Stimulated activated CD4-positive, alpha-beta T cell treated with anti-CD3 and anti-CD28 coated beads, Interleukin-2, amount 100 ng/mL, for 4 hours (primary cell): ENCODE results near the gene NR2E3.

Experiments used
- DNase-seq: peaks from one replicate; pipeline ENCODE4 v3.0.0-alpha.2; 2020; ENCODE audit warnings: low read depth

The NR2E3 gene

DNA sequence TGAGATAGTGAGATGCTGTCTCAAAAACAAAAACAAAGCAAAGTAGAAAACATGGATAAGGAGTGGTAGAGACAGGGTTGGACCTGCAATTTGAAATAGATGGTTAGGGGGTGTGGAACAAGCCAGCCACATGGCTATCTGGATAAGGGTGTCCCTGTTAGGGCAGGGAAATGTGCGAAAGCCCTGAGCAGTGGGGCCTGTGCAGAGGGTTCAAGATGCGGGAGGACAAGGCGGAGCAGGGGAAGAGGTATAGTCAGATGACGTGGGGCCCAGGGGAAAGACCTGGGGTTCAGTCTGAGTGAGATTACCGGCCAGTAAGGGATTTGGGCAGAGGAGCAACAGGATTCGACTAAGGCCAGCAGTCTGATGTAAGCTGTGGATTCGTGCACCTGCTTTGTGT lies 18.4 kb upstream of the NR2E3 start:
- no peak for DNase-seq

DNA sequence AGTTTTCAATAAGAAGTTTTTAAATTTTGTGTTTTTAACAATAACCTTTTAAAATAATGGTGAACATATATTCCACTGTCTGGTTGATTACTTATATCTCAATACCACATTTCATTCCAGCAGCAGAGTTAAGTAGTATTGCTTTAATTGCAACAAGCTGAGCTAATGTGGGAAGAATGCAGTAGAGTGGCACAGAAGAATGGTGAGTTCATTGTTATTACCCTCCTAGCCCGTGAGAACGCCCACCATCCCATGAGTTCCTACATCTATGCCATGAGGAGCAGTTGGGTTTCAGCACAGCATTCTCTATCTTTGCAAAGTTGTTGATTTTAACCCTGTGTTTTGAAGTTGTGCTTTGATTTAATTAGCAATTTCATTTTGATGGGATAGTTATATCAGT lies 17.8 kb upstream of the NR2E3 start:
- DNase-seq: no peak

DNA sequence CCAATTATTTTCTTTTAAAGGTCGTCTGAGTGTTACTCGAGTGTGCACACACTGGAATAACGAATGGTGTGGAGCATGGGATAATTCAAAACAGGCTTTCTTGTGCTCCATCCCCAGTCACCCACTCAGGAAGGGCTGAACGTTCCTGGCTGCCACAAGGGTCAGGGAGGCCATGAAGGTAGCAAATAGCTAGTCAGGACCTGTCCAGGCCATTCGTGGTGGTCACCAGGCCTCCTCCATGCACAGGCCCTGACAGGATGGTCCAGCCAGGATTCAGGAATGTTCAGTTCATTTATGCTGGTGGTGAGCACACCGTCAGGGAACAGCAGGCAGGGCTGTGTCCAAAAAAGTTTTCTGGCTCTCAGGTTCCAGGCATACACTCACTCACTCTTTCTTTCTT lies 11.7 kb upstream of the NR2E3 start:
- DNase-seq: no peak

DNA sequence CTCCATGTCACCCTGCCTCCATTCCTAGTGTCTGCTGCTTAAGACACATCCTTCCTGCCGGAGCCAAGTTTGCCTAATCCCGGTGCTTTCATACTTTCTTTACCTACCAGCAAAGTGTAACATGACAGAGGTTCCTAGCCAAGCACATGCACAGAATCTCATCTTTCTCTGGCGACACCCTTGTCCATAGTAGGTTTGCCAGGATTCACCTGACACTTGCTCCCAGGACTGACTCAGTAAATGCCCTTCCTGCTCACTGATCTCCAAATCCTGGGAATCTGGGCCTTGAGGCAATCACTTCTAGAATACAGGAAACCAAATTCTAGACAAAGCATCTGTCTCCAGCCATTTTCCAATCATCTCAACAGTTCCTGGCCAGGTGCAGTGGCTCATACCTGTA lies 10.2 kb upstream of the NR2E3 start:
- DNase-seq: no peak

DNA sequence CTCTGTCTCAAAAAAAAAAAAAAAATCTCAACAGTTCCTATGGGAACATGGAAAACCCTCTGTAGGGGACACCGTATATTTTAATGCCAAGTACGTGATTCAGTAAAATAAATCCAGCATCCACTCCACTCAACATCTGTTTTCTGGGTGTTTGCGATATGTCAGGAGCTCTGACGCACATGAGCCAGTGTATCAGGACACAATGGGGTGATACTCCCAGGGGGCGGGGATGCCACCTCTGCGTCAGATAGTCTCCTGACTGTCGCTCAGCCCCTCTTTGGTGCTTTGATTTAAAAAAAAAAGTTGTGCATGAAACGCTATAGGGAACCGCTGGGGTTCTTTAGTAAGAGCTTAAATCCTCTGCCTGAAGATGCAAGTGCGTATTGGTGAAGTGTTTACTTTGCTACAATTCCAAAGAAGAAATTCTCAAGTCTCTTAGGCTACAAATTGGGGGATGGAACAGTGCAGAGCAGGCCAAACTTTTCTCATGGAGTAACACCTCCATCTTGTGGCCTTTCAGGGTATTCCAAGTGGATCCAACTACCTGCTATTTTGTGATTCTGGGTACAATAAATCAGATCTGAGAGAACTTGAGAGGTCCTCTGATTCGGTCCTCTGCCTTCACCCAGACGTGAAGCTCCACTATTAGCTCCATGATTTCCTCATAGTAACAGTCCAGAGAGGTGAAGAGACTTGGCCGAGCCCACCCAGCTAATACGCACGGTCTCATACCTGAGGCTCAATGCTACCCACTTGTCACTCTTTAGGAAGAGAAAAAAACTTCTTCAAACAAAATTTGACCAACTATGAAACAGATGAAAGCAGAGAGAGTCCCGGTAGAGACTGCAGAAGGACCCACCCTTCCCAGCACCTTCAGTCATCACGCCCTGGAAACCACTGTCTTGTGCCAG lies 9.3 kb upstream of the NR2E3 start:
- no peak for DNase-seq

DNA sequence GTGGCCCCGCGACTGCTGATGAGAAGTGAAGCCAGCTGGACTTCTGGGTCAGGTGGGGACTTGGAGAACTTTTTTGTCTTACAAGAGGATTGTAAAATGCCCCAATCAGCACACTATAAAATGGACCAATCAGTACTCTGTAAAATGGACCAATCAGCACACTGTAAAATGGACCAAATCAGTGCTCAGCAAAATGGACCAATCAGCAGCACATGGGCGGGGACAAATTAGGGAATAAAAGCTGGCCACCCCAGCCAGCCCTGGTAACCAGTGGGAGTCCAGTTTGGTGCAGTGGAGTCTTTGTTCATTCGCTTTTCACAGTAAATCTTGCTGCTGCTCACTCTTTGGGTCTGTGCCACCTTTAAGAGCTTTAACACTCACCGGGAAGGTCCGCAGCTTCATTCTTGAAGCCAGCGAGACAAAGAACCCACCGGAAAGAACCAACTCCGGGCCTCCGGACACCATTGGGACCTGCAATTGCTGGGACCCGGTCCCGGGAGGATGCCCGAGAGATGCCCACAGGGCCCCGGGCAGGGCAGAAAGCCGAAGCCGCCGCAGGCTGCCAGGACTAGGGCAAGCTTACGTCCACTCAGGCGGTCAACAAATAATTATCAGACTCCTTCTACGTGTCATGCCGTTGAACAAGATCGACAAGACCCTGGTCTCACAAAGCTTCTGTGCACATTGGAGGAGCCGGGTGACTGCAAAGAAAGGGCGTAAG lies 8.3 kb upstream of the NR2E3 start:
- no peak for DNase-seq

DNA sequence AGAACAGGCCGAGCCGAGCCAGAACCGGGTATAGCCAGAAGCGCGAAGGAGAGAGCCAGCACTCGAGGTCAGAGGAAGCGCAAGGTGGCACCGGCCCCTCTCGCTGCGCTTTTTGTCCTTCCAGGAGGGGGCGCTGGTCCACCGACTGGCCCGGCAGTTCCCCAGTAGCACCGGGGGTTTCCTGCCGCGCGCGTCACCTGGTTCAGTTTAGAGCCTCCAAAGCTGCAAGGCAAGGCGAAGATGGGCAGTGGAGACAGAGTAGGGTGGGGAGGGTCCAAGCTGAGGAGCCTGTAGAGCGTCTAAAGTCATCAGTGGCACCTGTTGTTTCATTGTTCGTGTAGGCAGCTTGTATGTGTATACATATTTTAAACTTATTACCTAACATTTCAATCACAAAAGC lies 7.6 kb upstream of the NR2E3 start:
- DNase-seq: no peak

DNA sequence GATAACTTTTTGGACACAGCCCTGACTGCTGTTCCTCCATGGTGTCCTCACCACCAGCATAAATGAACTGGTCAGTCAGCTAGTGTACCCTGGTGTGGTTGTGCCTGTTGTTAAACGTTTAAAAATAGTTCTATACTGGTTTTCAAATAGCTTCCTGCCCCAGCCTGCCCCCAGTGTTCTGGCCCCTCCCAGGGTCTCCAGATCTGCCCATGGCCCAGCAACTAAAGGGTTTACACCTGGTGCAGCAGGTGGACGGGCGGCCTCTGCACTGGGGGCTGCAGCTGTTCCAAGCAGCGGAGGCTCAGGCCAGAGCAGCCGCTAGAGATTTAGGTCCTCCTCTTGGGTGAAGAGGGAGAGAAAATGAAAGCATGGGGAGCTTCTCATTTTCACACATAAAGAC lies 6.1 kb upstream of the NR2E3 start:
- DNase-seq: no peak

DNA sequence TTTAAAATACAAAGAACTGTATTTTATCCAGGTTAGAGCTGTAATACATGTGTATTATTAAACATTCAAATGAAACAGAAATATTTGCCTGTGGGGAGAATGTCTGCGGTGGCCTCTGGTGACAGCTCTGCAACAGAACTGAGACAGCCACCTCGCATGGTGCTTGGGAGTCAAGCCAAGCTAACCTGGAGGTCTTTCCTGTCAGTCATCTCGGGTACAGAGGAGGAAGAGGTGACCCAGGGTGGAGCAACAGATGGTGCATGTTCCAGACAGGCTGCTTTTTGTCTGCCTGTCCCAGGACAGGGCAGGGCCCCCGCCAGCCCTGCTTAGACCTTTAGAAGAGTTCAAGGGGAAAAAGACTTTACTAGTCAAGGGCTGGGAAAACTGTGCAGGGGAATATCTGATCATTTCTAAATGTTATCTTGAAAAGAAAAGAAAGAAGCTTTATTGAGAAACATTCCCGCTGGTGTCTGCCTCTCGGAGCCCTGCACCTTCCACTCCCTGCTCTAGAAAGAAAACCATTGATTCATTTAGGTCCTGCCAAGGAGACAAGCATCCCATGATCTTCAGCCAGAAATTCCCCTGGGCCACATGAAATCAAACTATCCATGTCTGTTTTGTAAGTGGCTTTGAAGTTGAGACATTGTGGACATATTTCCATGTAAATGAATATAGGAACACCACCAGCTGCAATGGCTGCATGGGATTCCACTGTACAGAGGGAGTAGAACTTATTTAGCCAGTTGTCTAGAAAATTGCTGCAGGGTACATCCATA lies 5.5 kb upstream of the NR2E3 start:
- DNase-seq: no peak

DNA sequence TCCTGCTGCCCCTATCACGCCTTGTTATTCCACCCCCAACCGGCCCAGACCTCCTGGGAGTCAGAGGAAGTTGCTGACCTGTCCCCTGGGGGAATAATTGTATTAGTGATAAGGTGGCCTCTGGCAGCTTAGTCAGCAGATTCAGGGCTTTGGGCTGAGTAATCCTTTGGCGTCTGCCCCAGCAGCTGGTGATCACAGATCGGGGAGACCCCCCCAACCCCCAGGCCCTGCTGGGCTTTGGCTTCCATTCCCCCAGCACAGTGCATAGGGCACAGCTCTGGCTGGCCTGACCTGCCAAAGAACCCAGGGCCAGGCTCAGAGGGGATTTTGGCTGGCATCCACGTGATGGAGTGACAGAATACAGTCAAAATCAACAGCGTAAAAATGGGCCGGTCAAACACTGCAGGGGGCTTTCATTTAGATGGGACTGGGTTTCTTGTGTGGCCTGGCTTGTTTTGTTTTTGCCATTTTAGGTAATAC lies 3.9 kb upstream of the NR2E3 start:
- DNase-seq: no peak

DNA sequence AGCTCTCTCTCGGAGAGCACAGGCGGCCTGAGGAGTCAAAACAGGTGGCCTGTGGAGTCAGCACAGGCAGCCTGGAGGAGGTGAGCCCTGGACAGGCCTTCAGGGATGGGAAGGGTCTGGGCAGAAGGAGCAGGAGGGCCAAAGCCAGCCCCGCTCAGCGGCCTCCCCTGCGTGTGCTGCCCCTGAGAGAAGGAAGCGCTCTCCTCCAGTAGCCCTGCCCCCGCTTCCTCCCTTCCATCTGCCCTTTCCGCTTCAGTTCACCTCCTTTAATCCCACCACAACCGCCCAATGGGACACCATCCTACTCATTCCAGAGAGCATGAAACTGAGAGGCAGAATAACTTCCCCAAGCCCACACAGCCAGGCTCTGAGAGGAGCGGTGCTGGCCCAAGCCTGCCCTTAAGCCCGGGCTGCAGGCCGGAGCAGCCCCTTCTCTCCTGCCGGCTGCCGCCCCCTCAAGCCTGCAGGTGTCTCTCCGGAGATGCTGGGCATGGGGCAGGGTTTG lies 3.2 kb upstream of the NR2E3 start:
- no peak for DNase-seq

DNA sequence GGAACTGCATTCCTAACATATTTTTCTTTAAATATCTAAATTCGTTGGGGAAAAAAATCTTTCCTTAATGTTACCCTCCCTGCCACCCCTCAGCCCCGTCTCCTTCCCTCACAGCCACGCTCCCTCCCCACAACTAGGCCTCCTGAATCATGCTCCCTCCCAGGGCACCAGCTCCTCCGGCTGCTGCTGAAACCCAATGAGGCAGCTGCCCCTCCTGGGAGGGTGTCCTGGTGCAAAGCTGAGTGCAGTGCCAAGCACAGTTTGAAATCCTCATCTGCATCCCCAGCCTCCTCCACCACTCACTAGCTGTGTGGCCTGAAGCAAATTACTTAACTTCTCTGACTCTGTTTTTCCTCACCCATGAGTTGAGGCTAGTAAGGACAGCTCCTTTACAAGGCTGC lies 2.7 kb upstream of the NR2E3 start:
- DNase-seq: no peak

DNA sequence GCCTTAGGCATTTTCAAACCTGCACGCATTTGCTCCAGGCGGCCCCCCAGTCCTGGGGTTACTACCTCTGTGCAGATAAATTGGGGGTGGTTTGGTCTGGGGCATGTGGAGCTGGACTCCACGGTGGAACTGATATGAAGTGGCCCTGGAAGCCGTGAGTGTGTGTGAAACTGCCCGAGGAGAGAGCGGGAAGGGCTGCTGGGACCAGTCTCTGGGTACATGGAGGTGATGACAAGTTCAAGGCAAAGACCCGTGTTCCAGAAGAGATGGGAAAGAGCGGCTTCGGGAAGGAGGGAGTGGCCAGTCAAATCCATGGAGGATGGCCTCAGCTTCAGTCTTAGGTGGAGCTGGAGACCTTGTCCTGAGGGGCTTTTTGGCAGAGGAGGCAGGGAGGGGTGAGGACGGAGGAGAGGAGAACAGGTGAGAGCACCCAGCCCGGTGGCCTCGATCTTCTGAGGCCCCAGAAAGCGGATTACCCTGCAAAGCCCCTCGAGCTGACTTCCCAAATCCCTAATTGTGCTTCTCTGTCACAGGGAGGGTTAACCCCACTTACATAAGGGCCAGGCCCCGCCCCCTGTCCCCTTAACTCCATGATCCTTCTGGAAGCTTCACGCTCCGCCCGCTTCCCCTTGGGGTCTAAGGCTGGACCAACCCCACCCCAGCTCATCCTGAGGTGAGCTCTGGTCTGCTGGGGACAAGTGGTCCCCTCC lies 1.9 kb upstream of the NR2E3 start:
- DNase-seq: no peak

DNA sequence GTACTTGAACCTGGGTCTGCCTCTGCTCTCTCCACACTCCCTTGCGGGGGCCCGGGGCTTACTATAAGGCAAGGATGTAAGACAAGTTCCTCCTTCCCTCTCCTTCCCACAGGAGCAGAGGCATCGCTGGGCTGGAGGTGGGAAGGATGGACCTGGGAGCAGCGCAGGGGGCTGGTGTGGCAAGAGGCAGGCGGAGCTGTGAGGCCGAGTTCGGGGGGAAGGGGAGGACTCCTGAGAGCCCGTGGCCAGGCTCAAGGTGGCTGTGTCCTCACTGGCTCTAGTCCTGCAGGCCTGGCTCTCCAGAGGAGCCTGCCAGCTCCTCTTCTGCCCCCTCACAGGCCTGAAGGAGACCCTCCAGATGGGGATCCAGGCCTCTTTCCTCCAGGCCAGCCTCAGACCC lies 1.0 kb upstream of the NR2E3 start:
- no peak for DNase-seq

DNA sequence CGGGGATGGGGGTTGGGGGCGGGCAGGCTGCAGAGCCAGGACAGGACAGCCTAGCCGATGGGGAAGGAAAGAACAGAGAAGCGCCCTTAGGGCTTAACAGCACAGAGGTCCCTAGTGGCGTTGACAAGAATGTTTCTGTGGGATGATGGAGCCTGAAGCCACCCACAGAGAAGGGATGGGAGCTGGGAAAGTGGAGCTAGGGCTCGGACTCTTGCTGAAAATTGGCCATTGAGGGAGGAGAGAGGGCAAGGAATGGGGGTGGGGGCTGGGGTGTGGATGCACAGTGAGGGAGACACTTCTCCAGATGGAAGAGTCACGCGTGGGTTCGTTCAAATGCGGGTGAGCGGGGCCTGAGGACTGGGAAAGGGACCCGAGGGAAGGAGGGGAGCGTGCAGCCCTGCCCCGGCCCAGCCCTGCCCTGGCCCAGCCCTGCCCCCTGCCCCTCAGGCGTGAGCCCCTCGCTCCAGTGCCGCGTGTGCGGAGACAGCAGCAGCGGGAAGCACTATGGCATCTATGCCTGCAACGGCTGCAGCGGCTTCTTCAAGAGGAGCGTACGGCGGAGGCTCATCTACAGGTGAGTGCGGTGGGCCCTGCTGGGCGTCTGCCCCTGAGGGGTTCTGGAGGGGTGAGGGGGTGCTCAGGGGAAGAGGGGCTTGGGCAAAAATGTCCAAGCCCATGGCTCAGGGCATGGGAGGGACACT lies 832 bp downstream of the NR2E3 start:
- DNase-seq: no peak

DNA sequence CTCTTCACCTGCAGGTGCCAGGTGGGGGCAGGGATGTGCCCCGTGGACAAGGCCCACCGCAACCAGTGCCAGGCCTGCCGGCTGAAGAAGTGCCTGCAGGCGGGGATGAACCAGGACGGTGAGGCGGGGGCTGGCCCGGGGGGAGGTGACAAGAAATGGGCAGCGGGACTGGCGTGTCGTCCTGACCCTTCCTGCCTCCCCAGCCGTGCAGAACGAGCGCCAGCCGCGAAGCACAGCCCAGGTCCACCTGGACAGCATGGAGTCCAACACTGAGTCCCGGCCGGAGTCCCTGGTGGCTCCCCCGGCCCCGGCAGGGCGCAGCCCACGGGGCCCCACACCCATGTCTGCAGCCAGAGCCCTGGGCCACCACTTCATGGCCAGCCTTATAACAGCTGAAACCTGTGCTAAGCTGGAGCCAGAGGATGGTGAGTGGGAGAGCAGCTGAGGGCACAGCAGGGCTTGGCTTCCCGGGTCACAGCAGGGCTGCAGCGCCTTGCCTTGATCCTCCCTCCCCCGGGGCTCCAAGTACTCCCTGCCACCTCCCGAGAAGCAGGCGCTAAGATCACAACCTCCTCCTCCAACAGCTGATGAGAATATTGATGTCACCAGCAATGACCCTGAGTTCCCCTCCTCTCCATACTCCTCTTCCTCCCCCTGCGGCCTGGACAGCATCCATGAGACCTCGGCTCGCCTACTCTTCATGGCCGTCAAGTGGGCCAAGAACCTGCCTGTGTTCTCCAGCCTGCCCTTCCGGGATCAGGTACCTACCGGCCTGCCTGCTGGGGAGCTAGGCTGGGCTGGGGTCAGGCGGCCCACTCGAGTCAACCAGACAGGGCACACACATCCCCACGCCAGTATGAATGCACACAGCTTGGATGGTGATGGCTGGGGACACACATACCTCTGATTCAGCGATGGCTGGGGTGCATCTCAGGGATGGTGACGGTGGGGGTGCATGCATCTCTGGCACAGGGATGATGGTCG lies 1.7 kb downstream of the NR2E3 start:
- DNase-seq: no peak

DNA sequence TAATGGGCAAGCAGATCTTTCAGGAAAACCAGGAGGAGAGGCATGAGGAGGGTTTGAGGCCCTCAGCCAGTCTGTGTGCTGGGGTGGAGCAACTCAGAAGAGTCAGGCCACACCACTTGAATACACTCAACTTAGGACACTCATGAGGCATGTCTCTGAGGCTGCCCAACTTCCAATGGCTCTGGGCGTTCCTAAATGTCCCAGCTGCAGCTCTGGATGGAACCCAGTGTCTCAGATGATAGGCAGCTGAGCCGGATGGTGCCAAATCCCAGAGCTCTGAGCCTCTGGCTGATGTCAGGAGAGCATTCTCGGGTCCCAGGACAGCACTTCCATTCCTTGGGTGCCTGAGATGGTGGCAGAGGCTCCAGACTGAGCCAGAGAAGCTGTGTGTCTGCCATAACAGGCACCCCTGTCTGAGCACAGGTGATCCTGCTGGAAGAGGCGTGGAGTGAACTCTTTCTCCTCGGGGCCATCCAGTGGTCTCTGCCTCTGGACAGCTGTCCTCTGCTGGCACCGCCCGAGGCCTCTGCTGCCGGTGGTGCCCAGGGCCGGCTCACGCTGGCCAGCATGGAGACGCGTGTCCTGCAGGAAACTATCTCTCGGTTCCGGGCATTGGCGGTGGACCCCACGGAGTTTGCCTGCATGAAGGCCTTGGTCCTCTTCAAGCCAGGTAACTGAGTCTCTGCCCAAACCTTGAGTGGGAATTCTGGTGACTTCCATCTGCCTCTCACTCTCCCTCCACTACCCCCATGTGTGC lies 2.8 kb downstream of the NR2E3 start:
- DNase-seq: no peak

DNA sequence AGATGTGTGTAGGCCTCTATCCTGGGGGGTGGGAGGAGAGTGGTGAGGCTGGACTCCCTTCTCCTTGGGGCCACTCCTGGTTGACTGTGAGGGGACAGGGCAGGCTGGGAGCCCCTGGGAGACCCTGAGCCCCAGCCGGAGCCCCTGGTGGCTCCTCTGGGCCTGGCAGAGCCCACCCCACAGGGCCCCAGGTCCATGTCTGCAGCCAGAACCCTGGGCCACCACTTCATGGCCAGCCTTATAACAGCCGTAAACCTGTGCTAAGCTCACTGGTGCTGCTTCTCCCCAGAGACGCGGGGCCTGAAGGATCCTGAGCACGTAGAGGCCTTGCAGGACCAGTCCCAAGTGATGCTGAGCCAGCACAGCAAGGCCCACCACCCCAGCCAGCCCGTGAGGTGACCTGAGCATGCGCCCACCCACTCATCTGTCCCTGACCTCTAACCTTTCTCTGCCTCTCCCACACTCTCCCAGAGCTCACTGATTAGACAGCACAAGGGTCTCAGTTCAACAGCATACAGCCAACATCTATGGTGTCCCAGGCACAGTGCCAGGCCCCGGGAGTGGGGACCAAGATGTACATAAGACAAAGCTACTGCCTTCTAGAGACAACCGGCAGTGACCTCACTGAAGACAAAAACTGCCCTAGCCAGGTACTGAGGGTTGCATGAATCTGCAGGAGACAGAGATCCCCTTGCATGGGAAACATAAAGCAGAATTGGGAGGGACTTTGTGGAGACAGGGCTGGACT lies 3.5 kb downstream of the NR2E3 start:
- DNase-seq: no peak
